ENCODE measurements around the gene GLIPR1.

DNA sequence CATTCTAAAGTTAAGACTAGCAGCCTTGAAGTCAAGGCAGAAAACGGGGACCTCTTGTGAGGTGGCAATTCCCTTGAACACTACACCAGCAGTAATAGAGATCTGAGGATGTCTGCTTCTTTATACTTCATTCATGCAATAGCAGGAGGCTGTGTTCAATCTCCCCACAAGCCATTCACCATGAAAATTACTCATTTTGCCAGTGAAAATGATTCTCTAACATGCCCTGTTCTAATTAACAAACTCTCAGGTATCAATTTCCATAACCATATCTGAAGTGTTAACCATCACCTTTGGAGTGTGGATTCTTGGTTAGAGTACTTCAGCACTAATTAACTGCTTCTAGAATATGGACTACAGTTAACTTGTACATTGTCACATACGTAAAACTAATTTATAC lies 3.4 kb upstream of the GLIPR1 start:
- TF ChIP-seq, protein P1, sequence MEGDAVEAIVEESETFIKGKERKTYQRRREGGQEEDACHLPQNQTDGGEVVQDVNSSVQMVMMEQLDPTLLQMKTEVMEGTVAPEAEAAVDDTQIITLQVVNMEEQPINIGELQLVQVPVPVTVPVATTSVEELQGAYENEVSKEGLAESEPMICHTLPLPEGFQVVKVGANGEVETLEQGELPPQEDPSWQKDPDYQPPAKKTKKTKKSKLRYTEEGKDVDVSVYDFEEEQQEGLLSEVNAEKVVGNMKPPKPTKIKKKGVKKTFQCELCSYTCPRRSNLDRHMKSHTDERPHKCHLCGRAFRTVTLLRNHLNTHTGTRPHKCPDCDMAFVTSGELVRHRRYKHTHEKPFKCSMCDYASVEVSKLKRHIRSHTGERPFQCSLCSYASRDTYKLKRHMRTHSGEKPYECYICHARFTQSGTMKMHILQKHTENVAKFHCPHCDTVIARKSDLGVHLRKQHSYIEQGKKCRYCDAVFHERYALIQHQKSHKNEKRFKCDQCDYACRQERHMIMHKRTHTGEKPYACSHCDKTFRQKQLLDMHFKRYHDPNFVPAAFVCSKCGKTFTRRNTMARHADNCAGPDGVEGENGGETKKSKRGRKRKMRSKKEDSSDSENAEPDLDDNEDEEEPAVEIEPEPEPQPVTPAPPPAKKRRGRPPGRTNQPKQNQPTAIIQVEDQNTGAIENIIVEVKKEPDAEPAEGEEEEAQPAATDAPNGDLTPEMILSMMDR (IDR thresholded peaks at IDR 0.05; ENCODE audit: extremely low read depth in 1 of 2, insufficient read depth in 1 of 2, low read depth in 1 of 2, low read length in 2 of 2) = no peak
- TF ChIP-seq POLR2A (IDR thresholded peaks at IDR 0.05; ENCODE audit: low read depth, low read length) = no peak
- TF ChIP-seq EZH2 (IDR thresholded peaks at IDR 0.05; ENCODE audit: borderline replicate concordance, low read depth, low read length, severe bottlenecking) = no peak
- TF ChIP-seq POLR2AphosphoS5 (IDR thresholded peaks at IDR 0.05; ENCODE audit: insufficient read depth, low read depth, low read length) = no peak
- no peak for TF ChIP-seq JUN (IDR thresholded peaks at IDR 0.05; ENCODE audit: borderline replicate concordance, insufficient read depth, insufficient read length, low read depth)
